ENCODE results near the gene DIP2A.

- TF ChIP-seq NR1H2 (CRISPR knock-in tag; IDR thresholded peaks at IDR 0.05; ENCODE audit: borderline replicate concordance, low read depth) (no peak), RBFOX2 (IDR thresholded peaks at IDR 0.05; ENCODE audit: low read depth, low read length) (no peak), CHD2 (IDR thresholded peaks at IDR 0.05; ENCODE audit: low read depth, low read length) (no peak), ZNF777 (CRISPR knock-in tag; IDR thresholded peaks at IDR 0.05) (no peak), FOXM1 (CRISPR knock-in tag; IDR thresholded peaks at IDR 0.05) (no peak), IRF2 (CRISPR knock-in tag; IDR thresholded peaks at IDR 0.05) (no peak), JUND (CRISPR knock-in tag; IDR thresholded peaks at IDR 0.05) (no peak), ATF3 (CRISPR knock-in tag; IDR thresholded peaks at IDR 0.05) (no peak), ARNTL (CRISPR knock-in tag; IDR thresholded peaks at IDR 0.05) (no peak), ZFP41 (CRISPR knock-in tag; IDR thresholded peaks at IDR 0.05; ENCODE audit: borderline replicate concordance) (no peak), ZBTB21 (CRISPR knock-in tag; IDR thresholded peaks at IDR 0.05) (no peak)
- TF ChIP-seq, protein P1, sequence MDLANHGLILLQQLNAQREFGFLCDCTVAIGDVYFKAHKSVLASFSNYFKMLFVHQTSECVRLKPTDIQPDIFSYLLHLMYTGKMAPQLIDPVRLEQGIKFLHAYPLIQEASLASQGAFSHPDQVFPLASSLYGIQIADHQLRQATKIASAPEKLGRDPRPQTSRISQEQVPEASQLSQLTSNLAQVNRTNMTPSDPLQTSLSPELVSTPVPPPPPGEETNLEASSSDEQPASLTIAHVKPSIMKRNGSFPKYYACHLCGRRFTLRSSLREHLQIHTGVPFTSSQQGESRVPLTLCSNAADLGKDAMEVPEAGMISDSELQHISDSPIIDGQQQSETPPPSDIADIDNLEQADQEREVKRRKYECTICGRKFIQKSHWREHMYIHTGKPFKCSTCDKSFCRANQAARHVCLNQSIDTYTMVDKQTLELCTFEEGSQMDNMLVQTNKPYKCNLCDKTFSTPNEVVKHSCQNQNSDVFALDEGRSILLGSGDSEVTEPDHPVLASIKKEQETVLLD (CRISPR knock-in tag; IDR thresholded peaks at IDR 0.05; ENCODE audit: low read depth) = no peak
- TF ChIP-seq, protein P2, sequence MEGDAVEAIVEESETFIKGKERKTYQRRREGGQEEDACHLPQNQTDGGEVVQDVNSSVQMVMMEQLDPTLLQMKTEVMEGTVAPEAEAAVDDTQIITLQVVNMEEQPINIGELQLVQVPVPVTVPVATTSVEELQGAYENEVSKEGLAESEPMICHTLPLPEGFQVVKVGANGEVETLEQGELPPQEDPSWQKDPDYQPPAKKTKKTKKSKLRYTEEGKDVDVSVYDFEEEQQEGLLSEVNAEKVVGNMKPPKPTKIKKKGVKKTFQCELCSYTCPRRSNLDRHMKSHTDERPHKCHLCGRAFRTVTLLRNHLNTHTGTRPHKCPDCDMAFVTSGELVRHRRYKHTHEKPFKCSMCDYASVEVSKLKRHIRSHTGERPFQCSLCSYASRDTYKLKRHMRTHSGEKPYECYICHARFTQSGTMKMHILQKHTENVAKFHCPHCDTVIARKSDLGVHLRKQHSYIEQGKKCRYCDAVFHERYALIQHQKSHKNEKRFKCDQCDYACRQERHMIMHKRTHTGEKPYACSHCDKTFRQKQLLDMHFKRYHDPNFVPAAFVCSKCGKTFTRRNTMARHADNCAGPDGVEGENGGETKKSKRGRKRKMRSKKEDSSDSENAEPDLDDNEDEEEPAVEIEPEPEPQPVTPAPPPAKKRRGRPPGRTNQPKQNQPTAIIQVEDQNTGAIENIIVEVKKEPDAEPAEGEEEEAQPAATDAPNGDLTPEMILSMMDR (CRISPR knock-in tag; IDR thresholded peaks at IDR 0.05) = no peak
- TF ChIP-seq, protein P3, sequence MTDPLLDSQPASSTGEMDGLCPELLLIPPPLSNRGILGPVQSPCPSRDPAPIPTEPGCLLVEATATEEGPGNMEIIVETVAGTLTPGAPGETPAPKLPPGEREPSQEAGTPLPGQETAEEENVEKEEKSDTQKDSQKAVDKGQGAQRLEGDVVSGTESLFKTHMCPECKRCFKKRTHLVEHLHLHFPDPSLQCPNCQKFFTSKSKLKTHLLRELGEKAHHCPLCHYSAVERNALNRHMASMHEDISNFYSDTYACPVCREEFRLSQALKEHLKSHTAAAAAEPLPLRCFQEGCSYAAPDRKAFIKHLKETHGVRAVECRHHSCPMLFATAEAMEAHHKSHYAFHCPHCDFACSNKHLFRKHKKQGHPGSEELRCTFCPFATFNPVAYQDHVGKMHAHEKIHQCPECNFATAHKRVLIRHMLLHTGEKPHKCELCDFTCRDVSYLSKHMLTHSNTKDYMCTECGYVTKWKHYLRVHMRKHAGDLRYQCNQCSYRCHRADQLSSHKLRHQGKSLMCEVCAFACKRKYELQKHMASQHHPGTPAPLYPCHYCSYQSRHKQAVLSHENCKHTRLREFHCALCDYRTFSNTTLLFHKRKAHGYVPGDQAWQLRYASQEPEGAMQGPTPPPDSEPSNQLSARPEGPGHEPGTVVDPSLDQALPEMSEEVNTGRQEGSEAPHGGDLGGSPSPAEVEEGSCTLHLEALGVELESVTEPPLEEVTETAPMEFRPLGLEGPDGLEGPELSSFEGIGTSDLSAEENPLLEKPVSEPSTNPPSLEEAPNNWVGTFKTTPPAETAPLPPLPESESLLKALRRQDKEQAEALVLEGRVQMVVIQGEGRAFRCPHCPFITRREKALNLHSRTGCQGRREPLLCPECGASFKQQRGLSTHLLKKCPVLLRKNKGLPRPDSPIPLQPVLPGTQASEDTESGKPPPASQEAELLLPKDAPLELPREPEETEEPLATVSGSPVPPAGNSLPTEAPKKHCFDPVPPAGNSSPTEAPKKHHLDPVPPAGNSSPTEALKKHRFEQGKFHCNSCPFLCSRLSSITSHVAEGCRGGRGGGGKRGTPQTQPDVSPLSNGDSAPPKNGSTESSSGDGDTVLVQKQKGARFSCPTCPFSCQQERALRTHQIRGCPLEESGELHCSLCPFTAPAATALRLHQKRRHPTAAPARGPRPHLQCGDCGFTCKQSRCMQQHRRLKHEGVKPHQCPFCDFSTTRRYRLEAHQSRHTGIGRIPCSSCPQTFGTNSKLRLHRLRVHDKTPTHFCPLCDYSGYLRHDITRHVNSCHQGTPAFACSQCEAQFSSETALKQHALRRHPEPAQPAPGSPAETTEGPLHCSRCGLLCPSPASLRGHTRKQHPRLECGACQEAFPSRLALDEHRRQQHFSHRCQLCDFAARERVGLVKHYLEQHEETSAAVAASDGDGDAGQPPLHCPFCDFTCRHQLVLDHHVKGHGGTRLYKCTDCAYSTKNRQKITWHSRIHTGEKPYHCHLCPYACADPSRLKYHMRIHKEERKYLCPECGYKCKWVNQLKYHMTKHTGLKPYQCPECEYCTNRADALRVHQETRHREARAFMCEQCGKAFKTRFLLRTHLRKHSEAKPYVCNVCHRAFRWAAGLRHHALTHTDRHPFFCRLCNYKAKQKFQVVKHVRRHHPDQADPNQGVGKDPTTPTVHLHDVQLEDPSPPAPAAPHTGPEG (CRISPR knock-in tag; IDR thresholded peaks at IDR 0.05) = no peak
Observed at GRCh38 chr21:46538851-46539666, 80.4 kb downstream of the DIP2A start.

All from HepG2 (cell line).